Measurements from ENCODE around the gene FIBCD1.

The FIBCD1 gene

GRCh38 chr9:130903194-130904069 is 35.6 kb downstream of the FIBCD1 start:
- DNase-seq, result no peak
- intact Hi-C loops (cut with DNase I), result no loop called here

- DNase-seq, result no peak
- intact Hi-C loops (cut with DNase I), result no loop called here
These were observed 36.6 kb downstream of the FIBCD1 start for GRCh38 chr9:130902204-130903185.

- DNase-seq, result no peak
- intact Hi-C loops (cut with DNase I), result no loop called here
These were observed 37.4 kb downstream of the FIBCD1 start for GRCh38 chr9:130901498-130902203.

- DNase-seq, result no peak
- intact Hi-C loops (cut with DNase I), result no loop called here
These were observed 38.1 kb downstream of the FIBCD1 start for GRCh38 chr9:130900701-130901497.

GRCh38 chr9:130899051-130899748 is 39.8 kb downstream of the FIBCD1 start:
- intact Hi-C loops (cut with DNase I), result no loop called here
- no peak for DNase-seq

- DNase-seq, result no peak
- intact Hi-C loops (cut with DNase I), result no loop called here
These were observed 40.5 kb downstream of the FIBCD1 start for GRCh38 chr9:130898552-130898852.

GRCh38 chr9:130897848-130898551 is 41.0 kb downstream of the FIBCD1 start:
- no peak for DNase-seq
- intact Hi-C loops (cut with DNase I), result no loop called here

- intact Hi-C loops (cut with DNase I), result no loop called here
- no peak for DNase-seq
These were observed 41.8 kb downstream of the FIBCD1 start for GRCh38 chr9:130897105-130897751.

- intact Hi-C loops (cut with DNase I), result no loop called here
- DNase-seq, result no peak
These were observed 42.6 kb downstream of the FIBCD1 start, which contains the start of gene QRFP for GRCh38 chr9:130896233-130897014. QRFP (minus strand) TSS chr9:130896812; CDS start chr9:130893838, 2,974 bp downstream.

GRCh38 chr9:130895481-130896232 is 43.4 kb downstream of the FIBCD1 start:
- intact Hi-C loops (cut with DNase I), result no loop called here
- DNase-seq, result no peak

- intact Hi-C loops (cut with DNase I), result no loop called here
- DNase-seq, result no peak
These were observed 44.0 kb downstream of the FIBCD1 start for GRCh38 chr9:130895038-130895437.

- DNase-seq, result no peak
- intact Hi-C loops (cut with DNase I), result no loop called here
These were observed 44.5 kb downstream of the FIBCD1 start for GRCh38 chr9:130894546-130894945.

- intact Hi-C loops (cut with DNase I), result no loop called here
- DNase-seq, result peak in 24 of 42 donors; percentile 21 to 66 (median 47)
These were observed 45.5 kb downstream of the FIBCD1 start for GRCh38 chr9:130893341-130894101.

GRCh38 chr9:130892477-130893304 is 46.4 kb downstream of the FIBCD1 start:
- intact Hi-C loops (cut with DNase I), result no loop called here
- DNase-seq, result no peak
